HepG2 (cell line): Measurements from ENCODE around the gene ECHS1. TPM values are rescaled to one million over a fixed set of nuclear protein-coding genes. Genes with fewer than 3 reads are reported as not detected.

Source experiments
- CBX5 ChIP-seq: sonication (generic); formaldehyde crosslinking; IDR thresholded peaks from 2 replicates; pipeline ENCODE4 v1.4.0; 2020; ENCODE audit warnings: missing genetic modification reagents, borderline replicate concordance
- FOXP1 ChIP-seq, 2 experiments: fragments of 450-650 bp in 1 of 2; IDR thresholded peaks; 2 replicates each; pipeline ENCODE4 v1.6.1; 2017 to 2018; ENCODE audit warnings: antibody characterized with exemption in 1 of 2
- HNRNPLL ChIP-seq: fragments of 200-400 bp; formaldehyde crosslinking; IDR thresholded peaks from 2 replicates; pipeline ENCODE4 v1.6.1; 2017; ENCODE audit warnings: mild to moderate bottlenecking, low read depth, low read length; ENCODE audit not compliant: poor library complexity, severe bottlenecking
- JARID2 ChIP-seq: sonication (generic); formaldehyde crosslinking; IDR thresholded peaks from 2 replicates; pipeline ENCODE4 v1.8.1; 2023; ENCODE audit warnings: missing genetic modification reagents, inconsistent platforms; ENCODE audit not compliant: insufficient replicate concordance
- MBNL3 ChIP-seq: fragments of 250-450 bp; sonication (Bioruptor Pico); conservative IDR thresholded peaks from 2 replicates; pipeline ENCODE4 v1.8.0; 2022; ENCODE audit warnings: mild to moderate bottlenecking, inconsistent platforms
- POLR2AphosphoS2 ChIP-seq: IDR thresholded peaks from 2 replicates; pipeline ENCODE4 v1.6.1; 2011; ENCODE audit warnings: low read depth, low read length, improper control_type of control experiment
- PRPF4 ChIP-seq: fragments of 200-400 bp; formaldehyde crosslinking; IDR thresholded peaks from 2 replicates; pipeline ENCODE4 v1.6.1; 2016; ENCODE audit warnings: low read length, low read depth; ENCODE audit not compliant: poor library complexity, severe bottlenecking
- SOX5 ChIP-seq: IDR thresholded peaks from 2 replicates; pipeline ENCODE4 v1.6.1; 2016; ENCODE audit warnings: borderline replicate concordance
- ZNF326 ChIP-seq: sonication (generic); formaldehyde crosslinking; IDR thresholded peaks from 2 replicates; pipeline ENCODE4 v1.4.0; 2020; ENCODE audit warnings: missing genetic modification reagents, borderline replicate concordance
- ZNF33A ChIP-seq: sonication (generic); formaldehyde crosslinking; IDR thresholded peaks from 2 replicates; pipeline ENCODE4 v1.5.1; 2020; ENCODE audit warnings: missing genetic modification reagents, mild to moderate bottlenecking, moderate library complexity, borderline replicate concordance
- ZNF382 ChIP-seq: sonication (generic); formaldehyde crosslinking; IDR thresholded peaks from 2 replicates; pipeline ENCODE4 v1.5.0; 2020; ENCODE audit warnings: missing genetic modification reagents, mild to moderate bottlenecking, borderline replicate concordance
- ZNF747 ChIP-seq: sonication (generic); formaldehyde crosslinking; IDR thresholded peaks from 2 replicates; pipeline ENCODE4 v1.8.1; 2023; ENCODE audit warnings: missing genetic modification reagents, mild to moderate bottlenecking, borderline replicate concordance
- ZNF790 ChIP-seq: sonication (generic); formaldehyde crosslinking; IDR thresholded peaks from 2 replicates; pipeline ENCODE4 v1.8.0; 2022; ENCODE audit warnings: missing genetic modification reagents, mild to moderate bottlenecking, borderline replicate concordance
- ZSCAN20 ChIP-seq: sonication (generic); formaldehyde crosslinking; IDR thresholded peaks from 2 replicates; pipeline ENCODE4 v1.4.0; 2020; ENCODE audit warnings: missing genetic modification reagents, mild to moderate bottlenecking, borderline replicate concordance
- polyA plus RNA-seq, 8 experiments: library from polyadenylated mRNA; depleted of rRNA in 3 of 8; stranded (reverse) in 7 of 8; unstranded in 1 of 8; fragments of >200 nt; fragmentation: Illumina TruSeq in 4 of 8; extraction: Trizol in 4 of 8; gene quantifications; 2 replicates each; pipeline versions ENCODE4 v1.2.1 to v1.2.3, GENCODE V29; 2011 to 2016; ENCODE audit warnings: low read depth in 4 of 8, missing spikeins in 1 of 8, mixed read lengths in 1 of 8; ENCODE audit not compliant: insufficient read depth in 1 of 8
- total RNA-seq, 5 experiments: library from RNA; depleted of rRNA; stranded (reverse); fragments of >200 nt; fragmentation: Illumina TruSeq; extraction: Trizol; gene quantifications; 2 replicates each; pipeline ENCODE4 v1.2.3, GENCODE V29; 2016; ENCODE audit warnings: low read depth in 1 of 5
- TF ChIP-seq, protein P1 (sequence below): sonication (generic); formaldehyde crosslinking; IDR thresholded peaks from 2 replicates; pipeline ENCODE4 v1.8.1; 2023; ENCODE audit warnings: mild to moderate bottlenecking, missing genetic modification reagents, borderline replicate concordance
- TF ChIP-seq, protein P2 (sequence below): sonication (generic); formaldehyde crosslinking; IDR thresholded peaks from 2 replicates; pipeline ENCODE4 v1.4.0; 2020; ENCODE audit warnings: missing genetic modification reagents, borderline replicate concordance
- TF ChIP-seq, protein P3 (sequence below): sonication (generic); formaldehyde crosslinking; IDR thresholded peaks from 2 replicates; pipeline ENCODE4 v1.4.0; 2020; ENCODE audit warnings: missing genetic modification reagents, borderline replicate concordance
- TF ChIP-seq, protein P4 (sequence below): sonication (generic); formaldehyde crosslinking; IDR thresholded peaks from 2 replicates; pipeline ENCODE4 v1.4.0; 2020; ENCODE audit warnings: missing genetic modification reagents
- TF ChIP-seq, protein P5 (sequence below): sonication (generic); formaldehyde crosslinking; IDR thresholded peaks from 2 replicates; pipeline ENCODE4 v1.4.0; 2020; ENCODE audit warnings: missing genetic modification reagents

ECHS1 gene
- total and polyA plus RNA-seq, 2 of the 13 experiments (the other 11 are each of a cell fraction or from before 2014, with no cell fraction given), result 32.7 to 195 TPM

DNA sequence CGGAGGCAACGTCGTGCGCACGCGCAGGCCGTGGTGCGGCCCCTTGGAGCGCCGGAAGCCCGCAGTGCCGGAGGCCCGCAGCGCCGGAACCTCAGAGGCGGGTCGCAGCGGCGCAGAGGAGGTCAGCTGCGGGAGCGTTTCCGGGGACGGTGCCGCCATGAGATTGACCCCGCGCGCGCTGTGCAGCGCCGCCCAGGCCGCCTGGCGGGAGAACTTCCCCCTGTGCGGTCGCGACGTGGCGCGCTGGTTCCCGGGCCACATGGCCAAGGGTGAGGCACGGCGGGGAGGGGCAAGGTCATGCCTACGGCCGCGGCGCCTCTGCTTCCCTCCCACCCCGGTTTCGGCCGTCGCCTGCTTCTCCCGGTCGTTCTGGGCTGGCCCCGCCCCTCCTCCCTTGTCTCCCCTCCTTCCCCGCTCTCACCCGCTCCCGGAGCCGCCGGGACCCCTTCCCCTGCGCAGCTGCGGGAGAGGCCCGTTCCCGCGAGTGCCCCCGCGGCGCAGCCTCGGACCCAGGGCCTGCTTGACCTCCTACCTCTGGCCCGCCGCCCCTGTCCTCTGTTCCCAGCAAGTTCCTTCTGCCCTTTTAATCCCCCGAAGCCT lies 21.0 kb upstream of the ECHS1 start, which contains the start of gene MTG1 (continued):
- TF ChIP-seq, protein P1, sequence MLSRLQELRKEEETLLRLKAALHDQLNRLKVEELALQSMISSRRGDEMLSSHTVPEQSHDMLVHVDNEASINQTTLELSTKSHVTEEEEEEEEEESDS (CRISPR knock-in tag), result no peak; the same call in 1 of the 2 replicates
- TF ChIP-seq ZNF382 (CRISPR knock-in tag), result no peak
- peak; percentile 71 for TF ChIP-seq HNRNPLL
- TF ChIP-seq, protein P2, sequence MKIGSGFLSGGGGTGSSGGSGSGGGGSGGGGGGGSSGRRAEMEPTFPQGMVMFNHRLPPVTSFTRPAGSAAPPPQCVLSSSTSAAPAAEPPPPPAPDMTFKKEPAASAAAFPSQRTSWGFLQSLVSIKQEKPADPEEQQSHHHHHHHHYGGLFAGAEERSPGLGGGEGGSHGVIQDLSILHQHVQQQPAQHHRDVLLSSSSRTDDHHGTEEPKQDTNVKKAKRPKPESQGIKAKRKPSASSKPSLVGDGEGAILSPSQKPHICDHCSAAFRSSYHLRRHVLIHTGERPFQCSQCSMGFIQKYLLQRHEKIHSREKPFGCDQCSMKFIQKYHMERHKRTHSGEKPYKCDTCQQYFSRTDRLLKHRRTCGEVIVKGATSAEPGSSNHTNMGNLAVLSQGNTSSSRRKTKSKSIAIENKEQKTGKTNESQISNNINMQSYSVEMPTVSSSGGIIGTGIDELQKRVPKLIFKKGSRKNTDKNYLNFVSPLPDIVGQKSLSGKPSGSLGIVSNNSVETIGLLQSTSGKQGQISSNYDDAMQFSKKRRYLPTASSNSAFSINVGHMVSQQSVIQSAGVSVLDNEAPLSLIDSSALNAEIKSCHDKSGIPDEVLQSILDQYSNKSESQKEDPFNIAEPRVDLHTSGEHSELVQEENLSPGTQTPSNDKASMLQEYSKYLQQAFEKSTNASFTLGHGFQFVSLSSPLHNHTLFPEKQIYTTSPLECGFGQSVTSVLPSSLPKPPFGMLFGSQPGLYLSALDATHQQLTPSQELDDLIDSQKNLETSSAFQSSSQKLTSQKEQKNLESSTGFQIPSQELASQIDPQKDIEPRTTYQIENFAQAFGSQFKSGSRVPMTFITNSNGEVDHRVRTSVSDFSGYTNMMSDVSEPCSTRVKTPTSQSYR (CRISPR knock-in tag), result peak; percentile 48; the same call in 1 of the 2 replicates
- TF ChIP-seq ZNF326, result no peak
- 0 out of 2 replicates have a peak, but pooled peaks have one; percentile 17 for TF ChIP-seq SOX5
- TF ChIP-seq MBNL3, result no peak
- 0 out of 2 replicates have a peak, but pooled peaks have one; percentile 49 for TF ChIP-seq ZNF33A (CRISPR knock-in tag)
- 0 out of 2 replicates have a peak, but pooled peaks have one; percentile 46 for TF ChIP-seq CBX5
- TF ChIP-seq, protein P3, sequence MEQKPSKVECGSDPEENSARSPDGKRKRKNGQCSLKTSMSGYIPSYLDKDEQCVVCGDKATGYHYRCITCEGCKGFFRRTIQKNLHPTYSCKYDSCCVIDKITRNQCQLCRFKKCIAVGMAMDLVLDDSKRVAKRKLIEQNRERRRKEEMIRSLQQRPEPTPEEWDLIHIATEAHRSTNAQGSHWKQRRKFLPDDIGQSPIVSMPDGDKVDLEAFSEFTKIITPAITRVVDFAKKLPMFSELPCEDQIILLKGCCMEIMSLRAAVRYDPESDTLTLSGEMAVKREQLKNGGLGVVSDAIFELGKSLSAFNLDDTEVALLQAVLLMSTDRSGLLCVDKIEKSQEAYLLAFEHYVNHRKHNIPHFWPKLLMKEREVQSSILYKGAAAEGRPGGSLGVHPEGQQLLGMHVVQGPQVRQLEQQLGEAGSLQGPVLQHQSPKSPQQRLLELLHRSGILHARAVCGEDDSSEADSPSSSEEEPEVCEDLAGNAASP, result peak; percentile 82
- peak; percentile 64; the same call in 1 of the 2 replicates for TF ChIP-seq ZSCAN20
- TF ChIP-seq, protein P4, sequence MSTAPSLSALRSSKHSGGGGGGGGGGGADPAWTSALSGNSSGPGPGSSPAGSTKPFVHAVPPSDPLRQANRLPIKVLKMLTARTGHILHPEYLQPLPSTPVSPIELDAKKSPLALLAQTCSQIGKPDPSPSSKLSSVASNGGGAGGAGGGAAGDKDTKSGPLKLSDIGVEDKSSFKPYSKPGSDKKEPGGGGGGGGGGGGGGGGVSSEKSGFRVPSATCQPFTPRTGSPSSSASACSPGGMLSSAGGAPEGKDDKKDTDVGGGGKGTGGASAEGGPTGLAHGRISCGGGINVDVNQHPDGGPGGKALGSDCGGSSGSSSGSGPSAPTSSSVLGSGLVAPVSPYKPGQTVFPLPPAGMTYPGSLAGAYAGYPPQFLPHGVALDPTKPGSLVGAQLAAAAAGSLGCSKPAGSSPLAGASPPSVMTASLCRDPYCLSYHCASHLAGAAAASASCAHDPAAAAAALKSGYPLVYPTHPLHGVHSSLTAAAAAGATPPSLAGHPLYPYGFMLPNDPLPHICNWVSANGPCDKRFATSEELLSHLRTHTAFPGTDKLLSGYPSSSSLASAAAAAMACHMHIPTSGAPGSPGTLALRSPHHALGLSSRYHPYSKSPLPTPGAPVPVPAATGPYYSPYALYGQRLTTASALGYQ (CRISPR knock-in tag), result peak; percentile 21; the same call in 1 of the 2 replicates
- no peak for TF ChIP-seq JARID2 (CRISPR knock-in tag)
- TF ChIP-seq FOXP1 (IDR thresholded peaks at IDR 0.05), result no peak
- peak; percentile 12; the same call in 1 of the 2 replicates for TF ChIP-seq FOXP1 (CRISPR knock-in tag; IDR thresholded peaks at IDR 0.05)
- TF ChIP-seq, protein P5, sequence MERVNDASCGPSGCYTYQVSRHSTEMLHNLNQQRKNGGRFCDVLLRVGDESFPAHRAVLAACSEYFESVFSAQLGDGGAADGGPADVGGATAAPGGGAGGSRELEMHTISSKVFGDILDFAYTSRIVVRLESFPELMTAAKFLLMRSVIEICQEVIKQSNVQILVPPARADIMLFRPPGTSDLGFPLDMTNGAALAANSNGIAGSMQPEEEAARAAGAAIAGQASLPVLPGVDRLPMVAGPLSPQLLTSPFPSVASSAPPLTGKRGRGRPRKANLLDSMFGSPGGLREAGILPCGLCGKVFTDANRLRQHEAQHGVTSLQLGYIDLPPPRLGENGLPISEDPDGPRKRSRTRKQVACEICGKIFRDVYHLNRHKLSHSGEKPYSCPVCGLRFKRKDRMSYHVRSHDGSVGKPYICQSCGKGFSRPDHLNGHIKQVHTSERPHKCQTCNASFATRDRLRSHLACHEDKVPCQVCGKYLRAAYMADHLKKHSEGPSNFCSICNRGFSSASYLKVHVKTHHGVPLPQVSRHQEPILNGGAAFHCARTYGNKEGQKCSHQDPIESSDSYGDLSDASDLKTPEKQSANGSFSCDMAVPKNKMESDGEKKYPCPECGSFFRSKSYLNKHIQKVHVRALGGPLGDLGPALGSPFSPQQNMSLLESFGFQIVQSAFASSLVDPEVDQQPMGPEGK (CRISPR knock-in tag), result peak; percentile 34; the same call in 1 of the 2 replicates
- no peak for TF ChIP-seq PRPF4
- no peak for TF ChIP-seq POLR2AphosphoS2
- peak; percentile 95; the same call in 1 of the 2 replicates for TF ChIP-seq ZNF790 (CRISPR knock-in tag)
- TF ChIP-seq ZNF747 (CRISPR knock-in tag), result no peak
